MM.1S (cell line): ENCODE data around the gene CFI.
A peak's percentile ranks its signal among the peaks of the same experiment; 100 is the strongest.

Source experiments
- DNase-seq: peaks from one replicate; pipeline ENCODE4 v3.0.0-alpha.2; 2015
- H2AFZ ChIP-seq: fragments of 300-600 bp; sonication (generic); 2 replicates; pipeline ENCODE4 v1.6.0; 2016; ENCODE audit warnings: antibody characterized with exemption, low read length
- H3F3A ChIP-seq: fragments of 300-600 bp; sonication (generic); 2 replicates; pipeline ENCODE4 v1.6.1; 2016; ENCODE audit warnings: mild to moderate bottlenecking, antibody characterized with exemption, low read length, moderate library complexity, mixed read lengths; ENCODE audit not compliant: insufficient read depth
- H3K27ac ChIP-seq: fragments of 300-600 bp; sonication (generic); 2 replicates; pipeline ENCODE4 v1.5.1; 2016; ENCODE audit warnings: mild to moderate bottlenecking, low read length
- H3K27me3 ChIP-seq: fragments of 300-600 bp; sonication (generic); replicated peaks from 2 replicates; pipeline ENCODE4 v1.6.0; 2016; ENCODE audit warnings: low read length; ENCODE audit not compliant: insufficient read depth
- H3K36me3 ChIP-seq: fragments of 300-600 bp; sonication (generic); replicated peaks from 2 replicates; pipeline ENCODE4 v1.6.1; 2016; ENCODE audit warnings: mild to moderate bottlenecking, low read length, mixed read lengths; ENCODE audit not compliant: insufficient read depth
- H3K4me1 ChIP-seq: fragments of 300-600 bp; sonication (generic); 2 replicates; pipeline ENCODE4 v1.6.1; 2016; ENCODE audit warnings: low read length, mixed read lengths
- H3K4me2 ChIP-seq: fragments of 300-600 bp; sonication (generic); 2 replicates; pipeline ENCODE4 v1.6.0; 2016; ENCODE audit warnings: low read depth, low read length
- H3K4me3 ChIP-seq: fragments of 300-600 bp; sonication (generic); 2 replicates; pipeline ENCODE4 v1.5.1; 2016; ENCODE audit warnings: low read length, mixed read lengths
- H3K79me2 ChIP-seq: fragments of 300-600 bp; sonication (generic); 2 replicates; pipeline ENCODE4 v1.6.1; 2016; ENCODE audit warnings: mixed run types, low read length, mixed read lengths
- H3K9ac ChIP-seq: fragments of 300-600 bp; sonication (generic); 2 replicates; pipeline ENCODE4 v1.6.1; 2016; ENCODE audit warnings: low read length, mixed read lengths
- H3K9me2 ChIP-seq: fragments of 300-600 bp; sonication (generic); replicated peaks from 2 replicates; pipeline ENCODE4 v1.6.1; 2016; ENCODE audit warnings: mild to moderate bottlenecking, low read length, mixed read lengths; ENCODE audit not compliant: insufficient read depth
- H3K9me3 ChIP-seq: fragments of 300-600 bp; sonication (generic); replicated peaks from 2 replicates; pipeline ENCODE4 v1.6.1; 2016; ENCODE audit warnings: mild to moderate bottlenecking, low read length, mixed read lengths; ENCODE audit not compliant: insufficient read depth
- H4K20me1 ChIP-seq: fragments of 300-600 bp; sonication (generic); 2 replicates; pipeline ENCODE4 v1.6.1; 2016; ENCODE audit warnings: mild to moderate bottlenecking, low read length, moderate library complexity, mixed read lengths; ENCODE audit not compliant: insufficient read depth
- CTCF ChIP-seq: fragments of 300-600 bp; sonication (generic); IDR thresholded peaks from 2 replicates; pipeline ENCODE4 v1.5.1; 2016; ENCODE audit warnings: antibody characterized with exemption, low read length, mixed read lengths
- EZH2 ChIP-seq: fragments of 300-600 bp; sonication (generic); optimal IDR thresholded peaks from 2 replicates; pipeline ENCODE3; 2017; ENCODE audit warnings: low read depth, mild to moderate bottlenecking, antibody characterized with exemption, low read length, mixed read lengths
- EZH2phosphoT487 ChIP-seq: fragments of 300-600 bp; sonication (generic); IDR thresholded peaks from 2 replicates; pipeline ENCODE4 v1.6.1; 2018; ENCODE audit warnings: antibody characterized with exemption, low read length

CFI gene

GRCh38 chr4:109833756-109834155 is 32.0 kb upstream of the CFI start:
- TF ChIP-seq CTCF: no peak
- H2AFZ ChIP-seq: no peak overlapping the region
- no peaks in the 10 kb centered on the region for H3K9me3 ChIP-seq
- no peak overlapping the region for H3K4me2 ChIP-seq
- no peak overlapping the region for H3K4me3 ChIP-seq
- no peaks in the 10 kb centered on the region for H4K20me1 ChIP-seq
- no peaks in the 10 kb centered on the region for H3K27me3 ChIP-seq
- no peak for DNase-seq
- H3K9ac ChIP-seq: no peak overlapping the region
- H3K36me3 ChIP-seq: no peaks in the 10 kb centered on the region
- H3K4me1 ChIP-seq: no peaks in the 10 kb centered on the region
- no peak overlapping the region for H3K27ac ChIP-seq
- no peaks in the 10 kb centered on the region for H3K9me2 ChIP-seq
- H3K79me2 ChIP-seq: no peaks in the 10 kb centered on the region
- H3F3A ChIP-seq: no peaks in the 10 kb centered on the region

- Histone ChIP-seq H3F3A (no peaks in the 10 kb centered on the region), H3K36me3 (peaks cover 3% of the 10 kb centered on the region; the same call in 1 of the 2 replicates), H3K4me1 (no peaks in the 10 kb centered on the region), H3K9me3 (no peaks in the 10 kb centered on the region), H3K27ac (no peak within 1 kb of the TSS), H2AFZ (no peak within 1 kb of the TSS), H3K4me2 (no peak within 1 kb of the TSS), H3K4me3 (no peak within 1 kb of the TSS), H3K79me2 (no peaks in the 10 kb centered on the region), H4K20me1 (no peaks in the 10 kb centered on the region), H3K27me3 (no peaks in the 10 kb centered on the region), H3K9ac (no peak within 1 kb of the TSS), H3K9me2 (no peaks in the 10 kb centered on the region)
- TF ChIP-seq EZH2 (no peak), EZH2phosphoT487 (no peak), CTCF (no peak)
- no peak for DNase-seq
These were observed 25.9 kb upstream of the CFI start, which contains the start of gene RRH for GRCh38 chr4:109827672-109828071. TSS of gene RRH (plus strand) at chr4:109827972. CDS start at chr4:109828028, 56 bp downstream.

- Histone ChIP-seq H3K36me3 (peaks cover 3% of the 10 kb centered on the region; the same call in 1 of the 2 replicates), H3K27ac (no peak overlapping the region), H3K9me2 (no peaks in the 10 kb centered on the region), H3K4me3 (no peak overlapping the region), H3F3A (no peaks in the 10 kb centered on the region), H3K4me1 (no peaks in the 10 kb centered on the region), H2AFZ (no peak overlapping the region), H3K9me3 (no peaks in the 10 kb centered on the region), H3K4me2 (no peak overlapping the region), H3K27me3 (no peaks in the 10 kb centered on the region), H3K79me2 (no peaks in the 10 kb centered on the region), H4K20me1 (no peaks in the 10 kb centered on the region), H3K9ac (no peak overlapping the region)
- peak; percentile 35 for DNase-seq
- peak; percentile 47 for TF ChIP-seq CTCF
- no peak for TF ChIP-seq EZH2
These were observed 24.9 kb upstream of the CFI start for GRCh38 chr4:109826719-109827118.
